ENCODE data around the gene LRIT1. TPM values are rescaled to one million over a fixed set of nuclear protein-coding genes. Genes with fewer than 3 reads are reported as not detected.

Gene LRIT1
- total RNA-seq, 1 donor from 2014 or later = not detected

DNA sequence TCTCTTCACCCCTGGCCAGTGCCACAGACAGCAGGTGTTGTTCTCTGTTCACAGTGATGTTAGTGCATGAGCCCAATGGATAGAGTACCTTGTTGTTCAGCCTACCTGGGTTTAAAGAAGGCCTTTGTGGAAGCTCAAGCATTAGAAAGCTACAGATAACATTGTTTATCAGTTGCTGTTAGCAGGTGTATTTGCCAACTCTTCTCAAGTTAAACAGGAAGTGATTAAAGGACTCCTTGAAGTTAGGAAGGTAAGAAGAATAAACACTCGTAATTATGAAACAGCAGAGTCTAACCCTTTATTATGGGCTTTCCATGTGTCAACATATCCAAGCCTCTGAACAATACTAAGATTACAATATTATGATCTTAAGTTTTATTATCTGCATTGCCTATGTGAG lies 29.4 kb upstream of the LRIT1 start:
- no peak overlapping the region for H3K27ac ChIP-seq
- intact Hi-C loops (cut with DNase I) = no loop called here
- no peak overlapping the region for H3K4me3 ChIP-seq
- H3K27me3 ChIP-seq (ENCODE audit: low read depth) = no peaks in the 10 kb centered on the region
- no peaks in the 10 kb centered on the region for H3K36me3 ChIP-seq
- ATAC-seq = peak; percentile 60 to 83
- TF ChIP-seq, protein P1, sequence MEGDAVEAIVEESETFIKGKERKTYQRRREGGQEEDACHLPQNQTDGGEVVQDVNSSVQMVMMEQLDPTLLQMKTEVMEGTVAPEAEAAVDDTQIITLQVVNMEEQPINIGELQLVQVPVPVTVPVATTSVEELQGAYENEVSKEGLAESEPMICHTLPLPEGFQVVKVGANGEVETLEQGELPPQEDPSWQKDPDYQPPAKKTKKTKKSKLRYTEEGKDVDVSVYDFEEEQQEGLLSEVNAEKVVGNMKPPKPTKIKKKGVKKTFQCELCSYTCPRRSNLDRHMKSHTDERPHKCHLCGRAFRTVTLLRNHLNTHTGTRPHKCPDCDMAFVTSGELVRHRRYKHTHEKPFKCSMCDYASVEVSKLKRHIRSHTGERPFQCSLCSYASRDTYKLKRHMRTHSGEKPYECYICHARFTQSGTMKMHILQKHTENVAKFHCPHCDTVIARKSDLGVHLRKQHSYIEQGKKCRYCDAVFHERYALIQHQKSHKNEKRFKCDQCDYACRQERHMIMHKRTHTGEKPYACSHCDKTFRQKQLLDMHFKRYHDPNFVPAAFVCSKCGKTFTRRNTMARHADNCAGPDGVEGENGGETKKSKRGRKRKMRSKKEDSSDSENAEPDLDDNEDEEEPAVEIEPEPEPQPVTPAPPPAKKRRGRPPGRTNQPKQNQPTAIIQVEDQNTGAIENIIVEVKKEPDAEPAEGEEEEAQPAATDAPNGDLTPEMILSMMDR (IDR thresholded peaks at IDR 0.05) = no peak
- DNase-seq = no peak
- no peaks in the 10 kb centered on the region for H3K9me3 ChIP-seq
- H3K4me1 ChIP-seq = peaks cover 9% of the 10 kb centered on the region

DNA sequence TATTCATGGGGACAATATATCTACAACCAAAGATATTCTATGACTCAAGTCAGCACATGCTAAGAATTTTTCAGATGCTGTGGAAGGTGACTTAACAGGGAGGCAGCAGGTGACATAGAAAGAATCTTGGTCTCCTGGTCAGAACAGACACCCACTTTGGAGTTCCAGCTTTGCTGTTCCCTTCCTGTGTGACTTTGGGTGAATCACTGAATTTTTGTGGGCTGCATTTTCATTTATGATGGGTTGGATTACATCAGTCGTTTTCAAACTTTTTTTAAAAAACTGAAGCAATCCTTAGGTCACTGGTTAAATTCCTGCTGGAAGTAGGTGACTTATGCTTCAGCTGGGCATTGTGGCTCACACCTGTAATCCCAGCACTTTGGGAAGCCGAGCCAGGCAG lies 28.4 kb upstream of the LRIT1 start:
- no peak for ATAC-seq
- intact Hi-C loops (cut with DNase I) = loop anchor here (5.0 to 10.0 kb wide), 2 partner anchors 105 to 268 kb away; no protein-coding TSS in a partner anchor

DNA sequence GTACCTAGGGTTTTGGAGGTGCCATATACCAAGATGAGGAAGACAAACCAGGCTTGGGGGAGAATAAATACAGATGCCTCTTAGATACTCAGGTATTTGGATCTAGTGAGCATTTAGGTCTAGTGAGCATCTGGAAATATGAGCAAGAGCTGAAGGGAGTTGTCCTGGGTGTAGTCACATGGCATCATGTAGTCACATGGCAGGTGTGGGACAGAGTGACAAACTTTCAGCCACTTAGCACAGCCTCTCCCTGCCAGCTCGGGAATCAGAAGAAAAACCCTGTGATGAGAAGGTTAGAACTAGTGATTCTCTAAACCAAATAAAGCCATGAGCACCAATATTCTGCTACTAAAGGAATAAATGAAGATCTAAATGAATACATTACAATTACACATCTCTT lies 27.8 kb upstream of the LRIT1 start:
- no peaks in the 10 kb centered on the region for H3K36me3 ChIP-seq
- no peaks in the 10 kb centered on the region for H3K9me3 ChIP-seq
- TF ChIP-seq, protein P1 (IDR thresholded peaks at IDR 0.05) = no peak
- intact Hi-C loops (cut with DNase I) = loop anchor here (5.0 to 10.0 kb wide), 2 partner anchors 106 to 268 kb away; no protein-coding TSS in a partner anchor
- no peak overlapping the region for H3K4me3 ChIP-seq
- H3K27ac ChIP-seq = no peak overlapping the region
- no peaks in the 10 kb centered on the region for H3K27me3 ChIP-seq (ENCODE audit: low read depth)
- H3K4me1 ChIP-seq = peaks cover 14% of the 10 kb centered on the region
- ATAC-seq (no peak), DNase-seq (no peak)

More for the DNA sequence above, 28.4 kb upstream of the LRIT1 start:
- Histone ChIP-seq H3K27ac (no peak overlapping the region), H3K9me3 (no peaks in the 10 kb centered on the region), H3K4me3 (no peak overlapping the region), H3K4me1 (peaks cover 11% of the 10 kb centered on the region), H3K36me3 (no peaks in the 10 kb centered on the region), H3K27me3 (ENCODE audit: low read depth) (no peaks in the 10 kb centered on the region)
- TF ChIP-seq, protein P1 (IDR thresholded peaks at IDR 0.05) = no peak
- no peak for DNase-seq

DNA sequence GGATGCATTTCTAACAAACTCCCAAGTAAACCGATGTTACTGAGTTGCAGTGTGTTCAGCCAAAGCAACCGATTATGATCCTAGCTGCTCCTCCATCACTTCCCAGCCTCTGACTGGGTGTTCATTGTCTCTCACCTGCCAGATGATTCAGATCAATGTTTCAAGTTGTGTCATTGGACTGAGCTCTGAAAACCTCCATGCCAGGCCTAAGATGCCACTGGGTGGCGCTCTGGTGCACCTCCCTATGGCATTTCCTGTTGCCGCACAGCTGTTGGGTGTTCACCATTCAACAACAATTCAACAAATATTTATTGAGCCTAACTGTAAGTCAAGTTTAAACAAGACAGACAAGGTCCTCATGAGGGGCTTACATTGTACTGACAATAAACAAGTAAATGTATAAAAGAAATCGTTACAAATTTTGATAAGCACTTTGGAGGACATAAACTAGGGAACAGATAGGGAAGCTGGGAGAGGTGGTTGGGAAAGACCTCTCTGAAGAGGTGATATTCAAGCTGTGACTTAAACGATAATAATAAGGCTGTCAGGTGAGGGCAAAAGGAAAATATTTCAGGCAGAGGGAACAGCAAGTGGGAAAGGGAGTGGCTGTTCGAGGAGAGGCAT lies 26.3 kb upstream of the LRIT1 start:
- H3K36me3 ChIP-seq = no peaks in the 10 kb centered on the region
- peak; percentile 67 for DNase-seq
- no peaks in the 10 kb centered on the region for H3K9me3 ChIP-seq
- ATAC-seq = peak; percentile 47 to 56
- no peak overlapping the region for H3K27ac ChIP-seq
- H3K4me3 ChIP-seq = no peak overlapping the region
- H3K4me1 ChIP-seq = peaks cover 14% of the 10 kb centered on the region
- TF ChIP-seq, protein P1 (IDR thresholded peaks at IDR 0.05) = peak; percentile 68
- intact Hi-C loops (cut with DNase I) = loop anchor here (5.0 to 10.0 kb wide), 2 partner anchors 107 to 270 kb away; no protein-coding TSS in a partner anchor
- H3K27me3 ChIP-seq (ENCODE audit: low read depth) = no peaks in the 10 kb centered on the region

DNA sequence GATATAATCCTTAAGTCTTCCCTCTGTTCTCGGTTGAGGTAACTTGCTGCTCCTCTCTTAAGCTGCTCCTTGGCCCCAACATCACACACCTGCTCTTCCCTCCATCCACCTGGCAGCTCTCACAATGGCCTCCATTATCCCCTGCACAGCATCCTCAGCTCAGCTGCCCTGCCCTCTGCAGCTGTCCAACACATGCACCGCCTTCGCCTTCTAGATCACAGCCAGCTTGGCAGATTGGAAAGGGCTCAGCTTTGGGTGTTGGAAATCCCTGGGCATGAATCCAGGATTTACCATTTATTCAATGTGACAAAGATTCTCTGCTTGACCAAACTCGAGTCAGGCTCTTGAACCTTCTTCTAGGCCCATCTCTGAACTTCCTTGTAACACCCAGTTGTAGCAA lies 24.1 kb upstream of the LRIT1 start:
- TF ChIP-seq, protein P1 (IDR thresholded peaks at IDR 0.05) = no peak
- ATAC-seq = no peak
- intact Hi-C loops (cut with DNase I) = loop anchor here (5.0 to 10.0 kb wide), 2 partner anchors 109 to 272 kb away; no protein-coding TSS in a partner anchor

More for the DNA sequence above, 24.1 kb upstream of the LRIT1 start:
- DNase-seq = no peak
- no peak overlapping the region for H3K4me3 ChIP-seq
- H3K27ac ChIP-seq = no peak overlapping the region
- H3K27me3 ChIP-seq (ENCODE audit: low read depth) = peaks cover 3% of the 10 kb centered on the region
- H3K4me1 ChIP-seq = peaks cover 14% of the 10 kb centered on the region
- no peaks in the 10 kb centered on the region for H3K9me3 ChIP-seq
- H3K36me3 ChIP-seq = no peaks in the 10 kb centered on the region

Measured in lower lobe of right lung (tissue), 2 donors.